Heart left ventricle (tissue), 16 donors: ENCODE data around the gene EBF4. TPM values are rescaled to one million over a fixed set of nuclear protein-coding genes. Genes with fewer than 3 reads are reported as not detected.

Experiments used
- ATAC-seq, 4 donors: fragments of 200-7000 bp; cut with Tn5 transposase; one replicate each; pipeline ENCODE4 v1.9.1; 2020 to 2022; ENCODE audit warnings: moderate library complexity in 4 of 4, mild to moderate bottlenecking in 3 of 4, moderate number of reproducible peaks in 1 of 4
- DNase-seq, 5 donors: peaks; one replicate each; pipeline ENCODE4 v3.0.0-alpha.2; 2020
- H3K27ac ChIP-seq, 12 donors: fragments of 200-600 bp; sonication (generic) in 4 of 12; one replicate each; pipeline versions ENCODE4 v1.5.0 to v1.8.0; 2016 to 2022; ENCODE audit warnings: mild to moderate bottlenecking in 2 of 12
- H3K27me3 ChIP-seq, 9 donors: fragments of 200-600 bp; sonication (generic) in 2 of 9; one replicate each; pipeline versions ENCODE4 v1.5.1 to v1.8.0; 2016 to 2022; ENCODE audit warnings: mild to moderate bottlenecking in 3 of 9
- H3K36me3 ChIP-seq, 9 donors: fragments of 200-600 bp; sonication (generic) in 2 of 9; one replicate each; pipeline versions ENCODE4 v1.5.0 to v1.8.0; 2018 to 2022; ENCODE audit warnings: mild to moderate bottlenecking in 2 of 9
- H3K4me1 ChIP-seq, 12 donors: fragments of 200-600 bp; sonication (generic) in 4 of 12; one replicate each; pipeline versions ENCODE4 v1.5.0 to v1.8.0; 2016 to 2022; ENCODE audit warnings: mild to moderate bottlenecking in 3 of 12
- H3K4me3 ChIP-seq, 12 donors: fragments of 200-600 bp; sonication (generic) in 4 of 12; one replicate each; pipeline versions ENCODE4 v1.5.0 to v1.8.0; 2017 to 2022; ENCODE audit warnings: mild to moderate bottlenecking in 9 of 12, moderate library complexity in 4 of 12
- H3K9me3 ChIP-seq, 12 donors: fragments of 200-600 bp; sonication (generic) in 4 of 12; one replicate each; pipeline versions ENCODE4 v1.5.0 to v1.8.0; 2016 to 2022; ENCODE audit warnings: mild to moderate bottlenecking in 1 of 12
- POLR2A ChIP-seq, 2 donors: fragments of 450-650 bp; IDR thresholded peaks; one replicate each; pipeline ENCODE4 v1.6.1; 2017; ENCODE audit warnings: antibody characterized with exemption in 2 of 2, mild to moderate bottlenecking in 2 of 2, moderate library complexity in 2 of 2
- WGBS, 4 donors: extraction: QIAGEN DNeasy Blood & Tissue Kit in 2 of 4; methylation state at CpG; one replicate each; pipeline versions ENCODE4 v1.1.5 to v1.1.7; 2013 to 2018; 5-methylcytosine and 5-hydroxymethylcytosine counted together
- intact Hi-C, 10 donors: fragments of 100-400 bp; cut with DNase I; formaldehyde crosslinking; loops; one replicate each; pipeline versions ENCODE4 v1.11.1 to v1.14.2; 2022
- polyA plus RNA-seq, 2 donors: library from polyadenylated mRNA; stranded (reverse); fragments of 200-250 nt; gene quantifications; one replicate each; pipeline ENCODE4 v1.2.3, GENCODE V29; 2013
- total RNA-seq, 9 donors: library from RNA; depleted of rRNA in 2 of 9; stranded (reverse); fragments of >200 nt in 2 of 9; fragmentation: NEBNext Ultra II Directional in 3 of 9; extraction: Animal tissue kit (Norgen Biotek cat#: 25700) in 3 of 9; gene quantifications; one replicate each; pipeline versions ENCODE4 v1.1.0 to v1.2.4, GENCODE V29; 2016 to 2023
- TF ChIP-seq, protein P1 (sequence below), 12 donors: fragments of 200-600 bp; sonication (generic) in 4 of 12; IDR thresholded peaks; one replicate each; pipeline versions ENCODE4 v1.5.0 to v1.8.0; 2018 to 2022; ENCODE audit warnings: antibody characterized with exemption in 12 of 12, mild to moderate bottlenecking in 5 of 12
- donor health status: ischemic (EF 13 %, LVEDD 7.1; RV severe dilation, severe dysfunction).
- donor health status: healthy with polysubstance abuse.
- donor health status: DM: no; HTN: yes; CAD: no.
- donor health status: DM: no; HTN: no; CAD: no.
- donor health status: ischemic (EF 25% LVEDD 6.9; RV normal size, moderate dysfunction).
- donor health status: ischemic (EF 25% LVEDD 5.7; RV mildly dilated, moderate dysfunction).
- donor health status: healthy.
- donor health status: DM: yes; HTN: yes; CAD: no.
- donor health status: ischemic (EF 35%, LVEDD 5.7; RV mildly dilated, moderate dysfunction).
- donor health status: nonischemic (EF 11% LVEDD 7.7; RV severe dilation, severe dysfunction).
- donor health status: DM: yes; HTN: yes; CAD: no.
- donor health status: PGD.
- donor health status: ischemic (EF 29% LVEDD 5.4; RV normal size, mild dysfunction).
- donor health status: nonischemic (EF 23%, LVEDD 6.1; RV moderate dilation, normal function).

EBF4 gene
- total and polyA plus RNA-seq, 11 donors, result 2.5 to 6.4 (median 3.8) TPM

DNA sequence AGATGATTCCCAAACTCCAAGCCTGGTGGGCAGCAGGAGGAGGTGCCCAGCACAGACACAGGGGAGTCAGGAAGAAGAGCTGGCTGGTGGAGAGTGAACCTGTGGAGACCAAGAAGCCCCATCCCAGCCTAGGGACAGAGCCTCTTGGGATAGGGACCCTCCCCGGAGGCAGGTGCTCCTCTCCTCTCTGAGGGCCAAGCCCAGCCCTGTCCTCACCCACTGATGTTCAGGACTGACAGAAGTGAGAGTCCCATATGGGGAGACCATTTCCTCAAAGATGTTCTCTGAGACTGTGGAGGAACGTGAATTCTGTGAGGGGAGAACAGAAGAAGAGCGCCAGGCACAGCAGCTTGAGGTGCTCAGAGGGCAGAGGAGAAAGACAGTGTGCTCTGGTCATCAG lies 2.4 kb upstream of the EBF4 start:
- no peak for DNase-seq
- 79 to 90% (median 84%) methylated on average over 3 of the region's 3 CpGs for WGBS, 4 donors
- peaks cover 0 to 22% (median 4%) of the 10 kb centered on the region in 12 donors for H3K4me1 ChIP-seq
- H3K36me3 ChIP-seq, result no peaks in the 10 kb centered on the region
- H3K27ac ChIP-seq, result no peak overlapping the region
- no peak for TF ChIP-seq POLR2A (IDR thresholded peaks at IDR 0.05)
- TF ChIP-seq, protein P1, sequence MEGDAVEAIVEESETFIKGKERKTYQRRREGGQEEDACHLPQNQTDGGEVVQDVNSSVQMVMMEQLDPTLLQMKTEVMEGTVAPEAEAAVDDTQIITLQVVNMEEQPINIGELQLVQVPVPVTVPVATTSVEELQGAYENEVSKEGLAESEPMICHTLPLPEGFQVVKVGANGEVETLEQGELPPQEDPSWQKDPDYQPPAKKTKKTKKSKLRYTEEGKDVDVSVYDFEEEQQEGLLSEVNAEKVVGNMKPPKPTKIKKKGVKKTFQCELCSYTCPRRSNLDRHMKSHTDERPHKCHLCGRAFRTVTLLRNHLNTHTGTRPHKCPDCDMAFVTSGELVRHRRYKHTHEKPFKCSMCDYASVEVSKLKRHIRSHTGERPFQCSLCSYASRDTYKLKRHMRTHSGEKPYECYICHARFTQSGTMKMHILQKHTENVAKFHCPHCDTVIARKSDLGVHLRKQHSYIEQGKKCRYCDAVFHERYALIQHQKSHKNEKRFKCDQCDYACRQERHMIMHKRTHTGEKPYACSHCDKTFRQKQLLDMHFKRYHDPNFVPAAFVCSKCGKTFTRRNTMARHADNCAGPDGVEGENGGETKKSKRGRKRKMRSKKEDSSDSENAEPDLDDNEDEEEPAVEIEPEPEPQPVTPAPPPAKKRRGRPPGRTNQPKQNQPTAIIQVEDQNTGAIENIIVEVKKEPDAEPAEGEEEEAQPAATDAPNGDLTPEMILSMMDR (IDR thresholded peaks at IDR 0.05), result no peak
- no peaks in the 10 kb centered on the region for H3K9me3 ChIP-seq
- peaks cover 0 to 33% (median 4%) of the 10 kb centered on the region in 9 donors for H3K27me3 ChIP-seq
- intact Hi-C loops, result loop anchor here in 5 of 10 donors (5.0 to 10.0 kb wide), 4 partner anchors 52 to 165 kb away; partner anchors contain the start of genes PCED1A (in 2 of the 5) and VPS16 (in 2 of the 5)
- no peak for ATAC-seq
- no peak overlapping the region for H3K4me3 ChIP-seq

DNA sequence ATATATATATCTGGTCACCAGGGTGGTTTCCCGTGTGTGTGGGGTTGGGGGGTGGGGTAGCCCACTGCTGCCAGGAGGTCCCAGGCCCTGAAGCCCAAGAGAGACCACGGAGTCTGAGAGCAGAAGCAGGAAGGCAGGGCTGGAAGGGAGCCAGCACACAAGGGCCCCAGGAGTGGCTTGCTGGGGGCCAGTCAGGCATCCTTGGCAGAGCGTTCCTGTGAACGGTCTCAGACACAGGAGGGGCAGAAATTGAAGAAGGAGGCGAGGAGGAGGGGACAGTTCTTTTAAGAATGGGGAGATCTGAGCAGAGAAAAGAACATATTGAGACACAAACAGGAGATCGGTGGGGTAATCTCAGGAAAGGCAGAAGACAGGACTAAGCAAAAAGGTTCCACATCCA lies 1.9 kb upstream of the EBF4 start:
- intact Hi-C loops, result loop anchor here in 5 of 10 donors (5.0 to 10.0 kb wide), 4 partner anchors 52 to 164 kb away; partner anchors contain the start of genes PCED1A (in 2 of the 5) and VPS16 (in 2 of the 5)
- Histone ChIP-seq H3K9me3 (no peaks in the 10 kb centered on the region), H3K27me3 (peaks cover 0 to 33% (median 4%) of the 10 kb centered on the region in 9 donors), H3K27ac (no peak overlapping the region), H3K36me3 (no peaks in the 10 kb centered on the region), H3K4me3 (no peak overlapping the region), H3K4me1 (peaks cover 0 to 22% (median 4%) of the 10 kb centered on the region in 12 donors)
- ATAC-seq, result no peak
- no peak for DNase-seq
- no peak for TF ChIP-seq POLR2A (IDR thresholded peaks at IDR 0.05)
- TF ChIP-seq, protein P1 (IDR thresholded peaks at IDR 0.05), result no peak
- WGBS, 4 donors, result 71 to 88% (median 79%) methylated on average over 6 of the region's 6 CpGs

DNA sequence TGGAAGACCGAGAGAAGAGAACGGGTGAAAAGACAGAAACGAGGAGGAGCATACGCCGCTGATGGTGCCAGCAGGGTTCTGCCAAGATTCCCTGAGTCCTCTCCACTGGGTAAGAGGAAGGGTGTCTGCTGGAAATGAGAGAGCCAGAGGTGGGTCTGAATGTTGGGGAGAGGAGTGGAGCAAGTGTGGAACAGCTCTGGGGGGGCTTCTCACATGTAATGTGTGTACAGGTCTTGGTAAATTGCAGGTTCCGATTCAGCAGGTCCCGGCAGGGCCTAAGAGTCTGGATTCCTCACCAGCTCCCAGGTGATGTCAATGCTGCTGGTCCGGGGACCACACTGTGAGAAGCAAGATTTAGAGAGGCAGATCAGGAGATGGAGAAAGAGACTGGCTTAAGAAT lies 1.5 kb upstream of the EBF4 start:
- ATAC-seq, result no peak
- DNase-seq, result no peak
- TF ChIP-seq, protein P1 (IDR thresholded peaks at IDR 0.05), result no peak
- no peak for TF ChIP-seq POLR2A (IDR thresholded peaks at IDR 0.05)
- Histone ChIP-seq H3K4me1 (peaks cover 0 to 22% (median 4%) of the 10 kb centered on the region in 12 donors), H3K27ac (peak overlapping the region in 1 of 12 donors; percentile 87), H3K9me3 (no peaks in the 10 kb centered on the region), H3K36me3 (no peaks in the 10 kb centered on the region), H3K27me3 (peaks cover 0 to 34% (median 4%) of the 10 kb centered on the region in 9 donors), H3K4me3 (no peak overlapping the region)
- intact Hi-C loops, result loop anchor here in 5 of 10 donors (5.0 to 10.0 kb wide), 4 partner anchors 51 to 164 kb away; partner anchors contain the start of genes PCED1A (in 2 of the 5) and VPS16 (in 2 of the 5)
- 84 to 91% (median 88%) methylated on average over 8 of the region's 8 CpGs for WGBS, 4 donors

DNA sequence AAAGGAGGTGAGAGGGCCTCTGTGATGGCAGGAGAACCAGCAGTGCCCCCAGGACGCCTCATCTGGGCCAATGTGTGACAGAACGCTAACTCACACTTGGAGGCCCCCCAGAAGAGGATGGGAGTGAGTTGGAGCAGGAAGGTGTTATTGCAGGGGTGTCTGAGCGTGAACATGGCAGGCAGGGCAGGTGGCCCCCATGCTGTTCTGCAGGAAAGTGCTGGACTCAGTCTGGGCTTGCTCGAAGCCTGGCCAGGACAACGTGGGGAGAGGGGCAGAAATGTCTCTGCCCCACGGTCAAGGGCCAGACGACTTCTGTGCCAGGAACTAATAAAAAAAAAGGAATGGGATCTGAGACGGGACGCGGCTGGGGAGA lies 931 bp upstream of the EBF4 start:
- ATAC-seq (no peak), DNase-seq (no peak)
- H3K27ac ChIP-seq, result peak overlapping the region in 10 of 12 donors; percentile 72 to 91 (median 86)
- 64 to 80% (median 67%) methylated on average over 10 of the region's 10 CpGs for WGBS, 4 donors
- H3K9me3 ChIP-seq, result no peaks in the 10 kb centered on the region
- peaks cover 0 to 22% (median 4%) of the 10 kb centered on the region in 12 donors for H3K4me1 ChIP-seq
- H3K36me3 ChIP-seq, result no peaks in the 10 kb centered on the region
- H3K27me3 ChIP-seq, result peaks cover 0 to 39% (median 4%) of the 10 kb centered on the region in 9 donors
- intact Hi-C loops, result loop anchor here in 5 of 10 donors (5.0 to 10.0 kb wide), 4 partner anchors 51 to 163 kb away; partner anchors contain the start of genes PCED1A (in 2 of the 5) and VPS16 (in 2 of the 5)
- peak overlapping the region in 10 of 12 donors; percentile 40 to 83 (median 62) for H3K4me3 ChIP-seq
- TF ChIP-seq, protein P1 (IDR thresholded peaks at IDR 0.05), result no peak
- no peak for TF ChIP-seq POLR2A (IDR thresholded peaks at IDR 0.05)
